ENCODE results near the gene GSTM1.

DNA sequence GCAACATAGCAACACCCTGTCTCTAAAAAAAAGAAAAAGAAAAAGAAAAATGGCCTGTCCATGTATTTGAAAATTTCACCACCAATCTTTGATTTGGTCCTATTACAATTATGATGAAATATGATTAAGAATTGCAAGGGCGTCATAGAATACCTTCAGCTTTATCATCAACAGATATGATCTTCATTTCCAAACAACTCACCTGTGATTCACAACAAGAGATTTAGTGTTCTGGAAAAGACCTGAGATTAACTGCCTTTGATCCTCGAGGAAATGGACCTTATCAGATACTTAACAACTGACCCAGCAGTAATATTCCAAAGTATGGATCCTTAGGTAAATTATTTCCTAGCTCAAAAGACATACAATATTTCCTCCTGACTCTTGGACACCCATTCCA is 35.2 kb upstream of the GSTM1 start:
- TF ChIP-seq, protein P1, sequence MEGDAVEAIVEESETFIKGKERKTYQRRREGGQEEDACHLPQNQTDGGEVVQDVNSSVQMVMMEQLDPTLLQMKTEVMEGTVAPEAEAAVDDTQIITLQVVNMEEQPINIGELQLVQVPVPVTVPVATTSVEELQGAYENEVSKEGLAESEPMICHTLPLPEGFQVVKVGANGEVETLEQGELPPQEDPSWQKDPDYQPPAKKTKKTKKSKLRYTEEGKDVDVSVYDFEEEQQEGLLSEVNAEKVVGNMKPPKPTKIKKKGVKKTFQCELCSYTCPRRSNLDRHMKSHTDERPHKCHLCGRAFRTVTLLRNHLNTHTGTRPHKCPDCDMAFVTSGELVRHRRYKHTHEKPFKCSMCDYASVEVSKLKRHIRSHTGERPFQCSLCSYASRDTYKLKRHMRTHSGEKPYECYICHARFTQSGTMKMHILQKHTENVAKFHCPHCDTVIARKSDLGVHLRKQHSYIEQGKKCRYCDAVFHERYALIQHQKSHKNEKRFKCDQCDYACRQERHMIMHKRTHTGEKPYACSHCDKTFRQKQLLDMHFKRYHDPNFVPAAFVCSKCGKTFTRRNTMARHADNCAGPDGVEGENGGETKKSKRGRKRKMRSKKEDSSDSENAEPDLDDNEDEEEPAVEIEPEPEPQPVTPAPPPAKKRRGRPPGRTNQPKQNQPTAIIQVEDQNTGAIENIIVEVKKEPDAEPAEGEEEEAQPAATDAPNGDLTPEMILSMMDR (IDR thresholded peaks at IDR 0.05), result no peak
- no peak for TF ChIP-seq POLR2A (IDR thresholded peaks at IDR 0.05)
